MM.1S (cell line): ENCODE measurements around the gene LRP6.
A peak's percentile ranks its signal among the peaks of the same experiment; 100 is the strongest.

ENCODE experiments used
- DNase-seq: peaks from one replicate; pipeline ENCODE4 v3.0.0-alpha.2; 2015
- H2AFZ ChIP-seq: fragments of 300-600 bp; sonication (generic); 2 replicates; pipeline ENCODE4 v1.6.0; 2016; ENCODE audit warnings: antibody characterized with exemption, low read length
- H3F3A ChIP-seq: fragments of 300-600 bp; sonication (generic); 2 replicates; pipeline ENCODE4 v1.6.1; 2016; ENCODE audit warnings: mild to moderate bottlenecking, antibody characterized with exemption, low read length, moderate library complexity, mixed read lengths; ENCODE audit not compliant: insufficient read depth
- H3K27ac ChIP-seq: fragments of 300-600 bp; sonication (generic); 2 replicates; pipeline ENCODE4 v1.5.1; 2016; ENCODE audit warnings: mild to moderate bottlenecking, low read length
- H3K27me3 ChIP-seq: fragments of 300-600 bp; sonication (generic); replicated peaks from 2 replicates; pipeline ENCODE4 v1.6.0; 2016; ENCODE audit warnings: low read length; ENCODE audit not compliant: insufficient read depth
- H3K36me3 ChIP-seq: fragments of 300-600 bp; sonication (generic); replicated peaks from 2 replicates; pipeline ENCODE4 v1.6.1; 2016; ENCODE audit warnings: mild to moderate bottlenecking, low read length, mixed read lengths; ENCODE audit not compliant: insufficient read depth
- H3K4me1 ChIP-seq: fragments of 300-600 bp; sonication (generic); 2 replicates; pipeline ENCODE4 v1.6.1; 2016; ENCODE audit warnings: low read length, mixed read lengths
- H3K4me2 ChIP-seq: fragments of 300-600 bp; sonication (generic); 2 replicates; pipeline ENCODE4 v1.6.0; 2016; ENCODE audit warnings: low read depth, low read length
- H3K4me3 ChIP-seq: fragments of 300-600 bp; sonication (generic); 2 replicates; pipeline ENCODE4 v1.5.1; 2016; ENCODE audit warnings: low read length, mixed read lengths
- H3K79me2 ChIP-seq: fragments of 300-600 bp; sonication (generic); 2 replicates; pipeline ENCODE4 v1.6.1; 2016; ENCODE audit warnings: mixed run types, low read length, mixed read lengths
- H3K9ac ChIP-seq: fragments of 300-600 bp; sonication (generic); 2 replicates; pipeline ENCODE4 v1.6.1; 2016; ENCODE audit warnings: low read length, mixed read lengths
- H3K9me2 ChIP-seq: fragments of 300-600 bp; sonication (generic); replicated peaks from 2 replicates; pipeline ENCODE4 v1.6.1; 2016; ENCODE audit warnings: mild to moderate bottlenecking, low read length, mixed read lengths; ENCODE audit not compliant: insufficient read depth
- H3K9me3 ChIP-seq: fragments of 300-600 bp; sonication (generic); replicated peaks from 2 replicates; pipeline ENCODE4 v1.6.1; 2016; ENCODE audit warnings: mild to moderate bottlenecking, low read length, mixed read lengths; ENCODE audit not compliant: insufficient read depth
- H4K20me1 ChIP-seq: fragments of 300-600 bp; sonication (generic); 2 replicates; pipeline ENCODE4 v1.6.1; 2016; ENCODE audit warnings: mild to moderate bottlenecking, low read length, moderate library complexity, mixed read lengths; ENCODE audit not compliant: insufficient read depth
- EZH2 ChIP-seq: fragments of 300-600 bp; sonication (generic); optimal IDR thresholded peaks from 2 replicates; pipeline ENCODE3; 2017; ENCODE audit warnings: low read depth, mild to moderate bottlenecking, antibody characterized with exemption, low read length, mixed read lengths
- EZH2phosphoT487 ChIP-seq: fragments of 300-600 bp; sonication (generic); IDR thresholded peaks from 2 replicates; pipeline ENCODE4 v1.6.1; 2018; ENCODE audit warnings: antibody characterized with exemption, low read length
- TF ChIP-seq, protein P1 (sequence below): fragments of 300-600 bp; sonication (generic); IDR thresholded peaks from 2 replicates; pipeline ENCODE4 v1.5.1; 2016; ENCODE audit warnings: antibody characterized with exemption, low read length, mixed read lengths

Gene LRP6

GRCh38 chr12:12086362-12086761 lies 180.5 kb downstream of the LRP6 start:
- Histone ChIP-seq H3F3A (no peaks in the 10 kb centered on the region), H3K27ac (no peak overlapping the region), H3K4me1 (no peaks in the 10 kb centered on the region), H3K79me2 (no peaks in the 10 kb centered on the region), H2AFZ (no peak overlapping the region), H3K4me2 (no peak overlapping the region), H3K36me3 (no peaks in the 10 kb centered on the region), H3K4me3 (no peak overlapping the region), H3K9ac (no peak overlapping the region), H3K9me2 (no peaks in the 10 kb centered on the region), H4K20me1 (no peaks in the 10 kb centered on the region), H3K27me3 (no peaks in the 10 kb centered on the region), H3K9me3 (no peaks in the 10 kb centered on the region)
- DNase-seq = no peak
- TF ChIP-seq EZH2 = no peak
- TF ChIP-seq EZH2phosphoT487 = no peak
- TF ChIP-seq, protein P1, sequence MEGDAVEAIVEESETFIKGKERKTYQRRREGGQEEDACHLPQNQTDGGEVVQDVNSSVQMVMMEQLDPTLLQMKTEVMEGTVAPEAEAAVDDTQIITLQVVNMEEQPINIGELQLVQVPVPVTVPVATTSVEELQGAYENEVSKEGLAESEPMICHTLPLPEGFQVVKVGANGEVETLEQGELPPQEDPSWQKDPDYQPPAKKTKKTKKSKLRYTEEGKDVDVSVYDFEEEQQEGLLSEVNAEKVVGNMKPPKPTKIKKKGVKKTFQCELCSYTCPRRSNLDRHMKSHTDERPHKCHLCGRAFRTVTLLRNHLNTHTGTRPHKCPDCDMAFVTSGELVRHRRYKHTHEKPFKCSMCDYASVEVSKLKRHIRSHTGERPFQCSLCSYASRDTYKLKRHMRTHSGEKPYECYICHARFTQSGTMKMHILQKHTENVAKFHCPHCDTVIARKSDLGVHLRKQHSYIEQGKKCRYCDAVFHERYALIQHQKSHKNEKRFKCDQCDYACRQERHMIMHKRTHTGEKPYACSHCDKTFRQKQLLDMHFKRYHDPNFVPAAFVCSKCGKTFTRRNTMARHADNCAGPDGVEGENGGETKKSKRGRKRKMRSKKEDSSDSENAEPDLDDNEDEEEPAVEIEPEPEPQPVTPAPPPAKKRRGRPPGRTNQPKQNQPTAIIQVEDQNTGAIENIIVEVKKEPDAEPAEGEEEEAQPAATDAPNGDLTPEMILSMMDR = no peak

DNA sequence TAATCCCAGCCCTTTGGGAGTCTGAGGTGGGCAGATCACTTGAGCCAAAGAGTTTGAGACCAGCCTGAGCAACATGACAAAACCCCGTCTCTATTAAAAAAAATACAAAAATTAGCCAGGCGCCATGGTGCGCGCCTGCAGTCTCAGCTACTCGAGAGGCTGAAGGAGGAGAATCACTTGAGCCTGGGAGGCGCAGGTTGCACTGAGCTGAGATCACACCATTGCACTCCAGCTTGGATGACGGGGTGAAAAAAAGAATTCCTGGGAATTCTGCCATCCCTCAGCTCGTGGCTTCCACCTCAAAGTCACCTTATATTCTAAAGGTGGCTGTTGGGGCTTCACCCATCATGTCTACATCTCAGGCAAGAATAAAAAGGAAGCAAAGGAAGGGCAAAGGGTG lies 183.2 kb downstream of the LRP6 start:
- H3K9ac ChIP-seq = no peak overlapping the region
- TF ChIP-seq EZH2phosphoT487 (no peak), EZH2 (no peak)
- TF ChIP-seq, protein P1 = no peak
- H3K36me3 ChIP-seq = no peaks in the 10 kb centered on the region
- no peaks in the 10 kb centered on the region for H3F3A ChIP-seq
- H2AFZ ChIP-seq = no peak overlapping the region
- H3K27ac ChIP-seq = no peak overlapping the region
- no peak overlapping the region for H3K4me2 ChIP-seq
- H3K79me2 ChIP-seq = no peaks in the 10 kb centered on the region
- no peaks in the 10 kb centered on the region for H3K9me2 ChIP-seq
- no peaks in the 10 kb centered on the region for H3K9me3 ChIP-seq
- no peaks in the 10 kb centered on the region for H3K27me3 ChIP-seq
- DNase-seq = no peak
- H3K4me1 ChIP-seq = no peaks in the 10 kb centered on the region
- H4K20me1 ChIP-seq = no peaks in the 10 kb centered on the region
- no peak overlapping the region for H3K4me3 ChIP-seq

DNA sequence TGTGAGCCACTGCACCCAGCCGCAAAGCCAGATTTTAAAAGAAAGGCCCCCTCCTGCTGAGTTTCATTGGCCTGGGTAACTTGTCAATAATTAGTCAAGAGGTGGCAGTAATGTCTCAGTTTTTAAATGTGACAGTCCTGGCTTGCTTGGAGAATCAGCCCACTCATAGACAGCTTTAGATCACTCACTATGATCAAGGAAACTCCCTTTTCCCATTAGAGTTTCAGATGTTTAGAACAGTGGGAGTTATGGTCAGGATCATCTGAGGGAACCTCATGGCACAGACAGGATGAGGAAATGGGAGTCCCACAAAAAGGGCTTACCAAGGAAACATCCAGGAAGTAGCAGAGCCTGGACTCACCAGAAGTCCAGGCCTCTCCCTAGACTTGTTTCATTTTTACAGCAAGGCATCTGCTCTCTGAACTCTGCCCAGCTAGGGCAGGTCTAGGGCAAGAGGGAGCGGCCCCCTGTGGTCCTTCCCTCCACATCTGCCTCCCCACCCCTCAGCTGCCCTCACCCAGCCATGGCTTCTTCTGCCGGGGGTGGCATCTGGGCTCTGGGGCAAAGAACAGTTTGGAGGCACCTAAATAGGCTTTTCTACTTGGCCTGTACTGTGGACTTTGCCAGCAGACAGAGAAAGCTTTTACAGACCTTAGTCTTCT lies 184.9 kb downstream of the LRP6 start:
- Histone ChIP-seq H4K20me1 (no peaks in the 10 kb centered on the region), H3K36me3 (no peaks in the 10 kb centered on the region), H3K4me2 (no peak overlapping the region), H3K27ac (no peak overlapping the region), H2AFZ (no peak overlapping the region), H3K9ac (no peak overlapping the region), H3K4me3 (no peak overlapping the region), H3K27me3 (no peaks in the 10 kb centered on the region), H3K79me2 (no peaks in the 10 kb centered on the region), H3K9me2 (no peaks in the 10 kb centered on the region), H3K9me3 (no peaks in the 10 kb centered on the region), H3K4me1 (no peaks in the 10 kb centered on the region), H3F3A (no peaks in the 10 kb centered on the region)
- peak; percentile 31 for DNase-seq
- no peak for TF ChIP-seq EZH2
- TF ChIP-seq, protein P1 = peak; percentile 45
